Ramos (cell line): ENCODE results near the gene XRCC3.

Experiments used
- in situ Hi-C: fragments of 300-500 bp; cut with MboI; formaldehyde crosslinking; loops from one replicate; pipeline ENCODE4 v1.14.3; 2022; ENCODE audit warnings: low sequenced_read_pairs; ENCODE audit not compliant: unreplicated experiment

The XRCC3 gene

GRCh38 chr14:103708750-103709187 is 6.5 kb downstream of the XRCC3 start:
- in situ Hi-C loops = no loop called here

- in situ Hi-C loops = no loop called here
These were observed 7.7 kb downstream of the XRCC3 start for GRCh38 chr14:103707329-103708263.

- in situ Hi-C loops = no loop called here
These were observed 8.5 kb downstream of the XRCC3 start for GRCh38 chr14:103706551-103707328.

- in situ Hi-C loops = no loop called here
These were observed 9.6 kb downstream of the XRCC3 start for GRCh38 chr14:103705504-103706284.

- in situ Hi-C loops = no loop called here
These were observed 10.1 kb downstream of the XRCC3 start for GRCh38 chr14:103705118-103705503.

GRCh38 chr14:103704708-103705107 is 10.5 kb downstream of the XRCC3 start:
- in situ Hi-C loops = no loop called here

- in situ Hi-C loops = no loop called here
These were observed 11.5 kb downstream of the XRCC3 start for GRCh38 chr14:103703433-103704385.

- in situ Hi-C loops = no loop called here
These were observed 12.5 kb downstream of the XRCC3 start for GRCh38 chr14:103702497-103703432.

- in situ Hi-C loops = no loop called here
These were observed 13.2 kb downstream of the XRCC3 start for GRCh38 chr14:103702095-103702494.

- in situ Hi-C loops = no loop called here
These were observed 14.3 kb downstream of the XRCC3 start for GRCh38 chr14:103700753-103701490.

GRCh38 chr14:103699901-103700752 is 15.1 kb downstream of the XRCC3 start:
- in situ Hi-C loops = no loop called here

GRCh38 chr14:103699261-103699661 is 16.0 kb downstream of the XRCC3 start:
- in situ Hi-C loops = no loop called here

GRCh38 chr14:103698380-103699260 is 16.6 kb downstream of the XRCC3 start:
- in situ Hi-C loops = no loop called here

- in situ Hi-C loops = no loop called here
These were observed 17.5 kb downstream of the XRCC3 start for GRCh38 chr14:103697603-103698379.

- in situ Hi-C loops = no loop called here
These were observed 18.0 kb downstream of the XRCC3 start for GRCh38 chr14:103697206-103697602.
